Transverse colon (tissue), 3 donors: ENCODE measurements around the gene SLC6A9.

Experiments used
- CTCF ChIP-seq, 5 experiments: fragments of 200-600 bp in 3 of 5; fragments of 450-650 bp in 2 of 5; sonication (generic) in 3 of 5; IDR thresholded peaks; 1 replicate in 2 of 5; 2 replicates in 3 of 5; pipeline ENCODE4 v1.5.1; 2016 to 2017; ENCODE audit warnings: antibody characterized with exemption in 5 of 5, inconsistent platforms in 3 of 5, mild to moderate bottlenecking in 2 of 5, moderate library complexity in 1 of 5
- POLR2A ChIP-seq: fragments of 450-650 bp; IDR thresholded peaks from one replicate; pipeline ENCODE4 v1.6.1; 2016; ENCODE audit warnings: antibody characterized with exemption, mild to moderate bottlenecking, moderate library complexity

GRCh38 chr1:43969746-43970466 is 61.4 kb downstream of the SLC6A9 start, which contains the start of gene DPH2:
- peak in 2 of 5 experiments; percentile 64 to 65 for TF ChIP-seq CTCF (IDR thresholded peaks at IDR 0.05)
- TF ChIP-seq POLR2A: no peak
